HepG2 (cell line): ENCODE measurements around the gene FLOT2. TPM values are rescaled to one million over a fixed set of nuclear protein-coding genes. Genes with fewer than 3 reads are reported as not detected.
A peak's percentile ranks its signal among the peaks of the same experiment; 100 is the strongest.

Source experiments
- CAMTA2 ChIP-seq: sonication (generic); formaldehyde crosslinking; IDR thresholded peaks from 2 replicates; pipeline ENCODE4 v1.4.0; 2020; ENCODE audit warnings: mild to moderate bottlenecking, missing genetic modification reagents, borderline replicate concordance
- DNMT1 ChIP-seq: sonication (generic); formaldehyde crosslinking; IDR thresholded peaks from 2 replicates; pipeline ENCODE4 v1.5.1; 2020; ENCODE audit warnings: mild to moderate bottlenecking, missing genetic modification reagents
- ETV5 ChIP-seq: IDR thresholded peaks from 2 replicates; pipeline ENCODE4 v1.6.1; 2018; ENCODE audit warnings: missing biosample characterization, missing genetic modification reagents, inconsistent platforms, borderline replicate concordance
- HNRNPK ChIP-seq: fragments of 200-400 bp; formaldehyde crosslinking; IDR thresholded peaks from 2 replicates; pipeline ENCODE4 v1.6.1; 2018; ENCODE audit warnings: low read length, low read depth, moderate library complexity, mild to moderate bottlenecking; ENCODE audit not compliant: poor library complexity, severe bottlenecking
- JUND ChIP-seq: sonication (generic); formaldehyde crosslinking; IDR thresholded peaks from 2 replicates; pipeline ENCODE4 v1.8.0; 2022; ENCODE audit warnings: mild to moderate bottlenecking, missing genetic modification reagents
- NRL ChIP-seq: sonication (generic); formaldehyde crosslinking; IDR thresholded peaks from 2 replicates; pipeline ENCODE4 v1.5.0; 2020; ENCODE audit warnings: missing genetic modification reagents, mild to moderate bottlenecking, moderate library complexity, borderline replicate concordance
- POLR2A ChIP-seq, 2 experiments: IDR thresholded peaks; 2 replicates each; pipeline ENCODE4 v1.6.1; 2011; ENCODE audit warnings: low read depth in 2 of 2, low read length in 2 of 2, mild to moderate bottlenecking in 1 of 2, moderate library complexity in 1 of 2; ENCODE audit not compliant: insufficient read depth in 1 of 2
- TAF1 ChIP-seq: sonication (generic); formaldehyde crosslinking; IDR thresholded peaks from 2 replicates; pipeline ENCODE4 v1.4.0; 2020; ENCODE audit warnings: missing genetic modification reagents
- ZNF124 ChIP-seq: sonication (generic); formaldehyde crosslinking; IDR thresholded peaks from 2 replicates; pipeline ENCODE4 v1.4.0; 2020; ENCODE audit warnings: missing genetic modification reagents
- ZNF143 ChIP-seq: sonication (generic); formaldehyde crosslinking; IDR thresholded peaks from 2 replicates; pipeline ENCODE4 v1.4.0; 2020; ENCODE audit warnings: missing genetic modification reagents
- ZNF296 ChIP-seq: sonication (generic); formaldehyde crosslinking; conservative IDR thresholded peaks from 2 replicates; pipeline ENCODE4 v1.5.0; 2020; ENCODE audit warnings: mild to moderate bottlenecking, missing genetic modification reagents
- polyA plus RNA-seq, 8 experiments: library from polyadenylated mRNA; depleted of rRNA in 3 of 8; stranded (reverse) in 7 of 8; unstranded in 1 of 8; fragments of >200 nt; fragmentation: Illumina TruSeq in 4 of 8; extraction: Trizol in 4 of 8; gene quantifications; 2 replicates each; pipeline versions ENCODE4 v1.2.1 to v1.2.3, GENCODE V29; 2011 to 2016; ENCODE audit warnings: low read depth in 4 of 8, missing spikeins in 1 of 8, mixed read lengths in 1 of 8; ENCODE audit not compliant: insufficient read depth in 1 of 8
- total RNA-seq, 5 experiments: library from RNA; depleted of rRNA; stranded (reverse); fragments of >200 nt; fragmentation: Illumina TruSeq; extraction: Trizol; gene quantifications; 2 replicates each; pipeline ENCODE4 v1.2.3, GENCODE V29; 2016; ENCODE audit warnings: low read depth in 1 of 5
- TF ChIP-seq, protein P1 (sequence below): IDR thresholded peaks from 2 replicates; pipeline ENCODE4 v1.4.0; 2020; ENCODE audit warnings: mild to moderate bottlenecking, missing genetic modification reagents
- TF ChIP-seq, protein P2 (sequence below): sonication (generic); formaldehyde crosslinking; IDR thresholded peaks from 2 replicates; pipeline ENCODE4 v1.4.0; 2020; ENCODE audit warnings: low read depth, missing genetic modification reagents
- TF ChIP-seq, protein P3 (sequence below): sonication (generic); formaldehyde crosslinking; IDR thresholded peaks from 2 replicates; pipeline ENCODE4 v1.4.0; 2020; ENCODE audit warnings: missing genetic modification reagents
- TF ChIP-seq, protein P4 (sequence below): sonication (generic); formaldehyde crosslinking; IDR thresholded peaks from 2 replicates; pipeline ENCODE4 v1.4.0; 2020; ENCODE audit warnings: missing genetic modification reagents, mild to moderate bottlenecking, borderline replicate concordance

Gene FLOT2
- total and polyA plus RNA-seq, 2 of the 13 experiments (the other 11 are each of a cell fraction or from before 2014, with no cell fraction given): 54.3 to 54.5 TPM

DNA sequence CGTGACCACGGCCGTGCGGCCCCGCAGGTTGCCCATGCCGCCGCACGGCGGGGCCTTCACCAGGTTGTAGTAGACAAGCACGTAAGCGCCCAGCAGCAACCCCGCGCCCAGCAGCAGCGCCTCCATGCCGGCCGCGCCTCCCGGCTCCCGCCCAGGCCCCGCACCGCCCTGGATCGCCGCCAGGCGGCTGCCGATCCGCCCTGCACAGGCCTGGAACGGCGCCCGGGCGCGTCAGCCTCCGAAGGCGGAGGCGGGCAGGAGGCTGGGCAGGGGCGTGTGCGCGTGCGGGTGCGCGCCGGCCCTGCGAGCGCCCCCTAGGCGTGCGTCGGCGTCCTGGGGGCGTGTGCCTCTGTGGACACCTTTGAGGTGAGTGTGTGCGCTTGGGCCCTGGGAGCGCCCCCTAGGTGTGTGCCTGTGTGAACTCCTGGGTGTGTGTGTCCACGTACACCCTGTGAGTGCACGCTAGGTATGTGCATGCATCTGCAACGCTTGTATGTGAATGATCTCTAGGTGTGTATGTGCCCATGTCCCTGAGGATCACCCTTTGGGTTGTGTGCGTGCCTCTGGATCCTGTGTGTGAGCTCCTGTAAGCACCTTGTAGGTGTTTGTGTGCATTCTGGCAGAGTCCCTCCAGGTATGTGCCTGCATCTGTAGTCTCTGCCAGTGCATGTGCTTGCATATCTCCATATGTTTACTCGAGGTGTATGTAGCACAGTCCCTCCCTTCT is 5.4 kb upstream of the FLOT2 start, which contains the start of gene DHRS13 (continued):
- TF ChIP-seq, protein P1, sequence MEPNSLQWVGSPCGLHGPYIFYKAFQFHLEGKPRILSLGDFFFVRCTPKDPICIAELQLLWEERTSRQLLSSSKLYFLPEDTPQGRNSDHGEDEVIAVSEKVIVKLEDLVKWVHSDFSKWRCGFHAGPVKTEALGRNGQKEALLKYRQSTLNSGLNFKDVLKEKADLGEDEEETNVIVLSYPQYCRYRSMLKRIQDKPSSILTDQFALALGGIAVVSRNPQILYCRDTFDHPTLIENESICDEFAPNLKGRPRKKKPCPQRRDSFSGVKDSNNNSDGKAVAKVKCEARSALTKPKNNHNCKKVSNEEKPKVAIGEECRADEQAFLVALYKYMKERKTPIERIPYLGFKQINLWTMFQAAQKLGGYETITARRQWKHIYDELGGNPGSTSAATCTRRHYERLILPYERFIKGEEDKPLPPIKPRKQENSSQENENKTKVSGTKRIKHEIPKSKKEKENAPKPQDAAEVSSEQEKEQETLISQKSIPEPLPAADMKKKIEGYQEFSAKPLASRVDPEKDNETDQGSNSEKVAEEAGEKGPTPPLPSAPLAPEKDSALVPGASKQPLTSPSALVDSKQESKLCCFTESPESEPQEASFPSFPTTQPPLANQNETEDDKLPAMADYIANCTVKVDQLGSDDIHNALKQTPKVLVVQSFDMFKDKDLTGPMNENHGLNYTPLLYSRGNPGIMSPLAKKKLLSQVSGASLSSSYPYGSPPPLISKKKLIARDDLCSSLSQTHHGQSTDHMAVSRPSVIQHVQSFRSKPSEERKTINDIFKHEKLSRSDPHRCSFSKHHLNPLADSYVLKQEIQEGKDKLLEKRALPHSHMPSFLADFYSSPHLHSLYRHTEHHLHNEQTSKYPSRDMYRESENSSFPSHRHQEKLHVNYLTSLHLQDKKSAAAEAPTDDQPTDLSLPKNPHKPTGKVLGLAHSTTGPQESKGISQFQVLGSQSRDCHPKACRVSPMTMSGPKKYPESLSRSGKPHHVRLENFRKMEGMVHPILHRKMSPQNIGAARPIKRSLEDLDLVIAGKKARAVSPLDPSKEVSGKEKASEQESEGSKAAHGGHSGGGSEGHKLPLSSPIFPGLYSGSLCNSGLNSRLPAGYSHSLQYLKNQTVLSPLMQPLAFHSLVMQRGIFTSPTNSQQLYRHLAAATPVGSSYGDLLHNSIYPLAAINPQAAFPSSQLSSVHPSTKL (CRISPR knock-in tag): peak; percentile 68
- peak; percentile 49; the same call in 1 of the 2 replicates for TF ChIP-seq ZNF143 (CRISPR knock-in tag)
- TF ChIP-seq ZNF124 (CRISPR knock-in tag): peak; percentile 83; the same call in 1 of the 2 replicates
- peak; percentile 43 to 54; a peak in 3 of 4 replicates for TF ChIP-seq POLR2A (IDR thresholded peaks at IDR 0.05; ENCODE audit: insufficient read depth in 1 of 2, low read depth in 2 of 2, low read length in 2 of 2)
- TF ChIP-seq, protein P2, sequence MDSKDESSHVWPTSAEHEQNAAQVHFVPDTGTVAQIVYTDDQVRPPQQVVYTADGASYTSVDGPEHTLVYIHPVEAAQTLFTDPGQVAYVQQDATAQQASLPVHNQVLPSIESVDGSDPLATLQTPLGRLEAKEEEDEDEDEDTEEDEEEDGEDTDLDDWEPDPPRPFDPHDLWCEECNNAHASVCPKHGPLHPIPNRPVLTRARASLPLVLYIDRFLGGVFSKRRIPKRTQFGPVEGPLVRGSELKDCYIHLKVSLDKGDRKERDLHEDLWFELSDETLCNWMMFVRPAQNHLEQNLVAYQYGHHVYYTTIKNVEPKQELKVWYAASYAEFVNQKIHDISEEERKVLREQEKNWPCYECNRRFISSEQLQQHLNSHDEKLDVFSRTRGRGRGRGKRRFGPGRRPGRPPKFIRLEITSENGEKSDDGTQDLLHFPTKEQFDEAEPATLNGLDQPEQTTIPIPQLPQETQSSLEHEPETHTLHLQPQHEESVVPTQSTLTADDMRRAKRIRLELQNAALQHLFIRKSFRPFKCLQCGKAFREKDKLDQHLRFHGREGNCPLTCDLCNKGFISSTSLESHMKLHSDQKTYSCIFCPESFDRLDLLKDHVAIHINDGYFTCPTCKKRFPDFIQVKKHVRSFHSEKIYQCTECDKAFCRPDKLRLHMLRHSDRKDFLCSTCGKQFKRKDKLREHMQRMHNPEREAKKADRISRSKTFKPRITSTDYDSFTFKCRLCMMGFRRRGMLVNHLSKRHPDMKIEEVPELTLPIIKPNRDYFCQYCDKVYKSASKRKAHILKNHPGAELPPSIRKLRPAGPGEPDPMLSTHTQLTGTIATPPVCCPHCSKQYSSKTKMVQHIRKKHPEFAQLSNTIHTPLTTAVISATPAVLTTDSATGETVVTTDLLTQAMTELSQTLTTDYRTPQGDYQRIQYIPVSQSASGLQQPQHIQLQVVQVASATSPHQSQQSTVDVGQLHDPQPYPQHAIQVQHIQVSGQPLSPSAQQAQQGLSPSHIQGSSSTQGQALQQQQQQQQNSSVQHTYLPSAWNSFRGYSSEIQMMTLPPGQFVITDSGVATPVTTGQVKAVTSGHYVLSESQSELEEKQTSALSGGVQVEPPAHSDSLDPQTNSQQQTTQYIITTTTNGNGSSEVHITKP (CRISPR knock-in tag): 0 out of 2 replicates have a peak, but pooled peaks have one; percentile 36
- TF ChIP-seq ETV5: peak; percentile 43; the same call in 1 of the 2 replicates
- no peak for TF ChIP-seq ZNF296
- TF ChIP-seq HNRNPK: peak; percentile 9
- TF ChIP-seq, protein P3, sequence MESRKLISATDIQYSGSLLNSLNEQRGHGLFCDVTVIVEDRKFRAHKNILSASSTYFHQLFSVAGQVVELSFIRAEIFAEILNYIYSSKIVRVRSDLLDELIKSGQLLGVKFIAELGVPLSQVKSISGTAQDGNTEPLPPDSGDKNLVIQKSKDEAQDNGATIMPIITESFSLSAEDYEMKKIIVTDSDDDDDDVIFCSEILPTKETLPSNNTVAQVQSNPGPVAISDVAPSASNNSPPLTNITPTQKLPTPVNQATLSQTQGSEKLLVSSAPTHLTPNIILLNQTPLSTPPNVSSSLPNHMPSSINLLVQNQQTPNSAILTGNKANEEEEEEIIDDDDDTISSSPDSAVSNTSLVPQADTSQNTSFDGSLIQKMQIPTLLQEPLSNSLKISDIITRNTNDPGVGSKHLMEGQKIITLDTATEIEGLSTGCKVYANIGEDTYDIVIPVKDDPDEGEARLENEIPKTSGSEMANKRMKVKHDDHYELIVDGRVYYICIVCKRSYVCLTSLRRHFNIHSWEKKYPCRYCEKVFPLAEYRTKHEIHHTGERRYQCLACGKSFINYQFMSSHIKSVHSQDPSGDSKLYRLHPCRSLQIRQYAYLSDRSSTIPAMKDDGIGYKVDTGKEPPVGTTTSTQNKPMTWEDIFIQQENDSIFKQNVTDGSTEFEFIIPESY (CRISPR knock-in tag): peak; percentile 87
- peak; percentile 88 for TF ChIP-seq JUND (CRISPR knock-in tag)
- TF ChIP-seq NRL (CRISPR knock-in tag): no peak
- peak; percentile 96; the same call in 1 of the 2 replicates for TF ChIP-seq DNMT1 (CRISPR knock-in tag)
- TF ChIP-seq CAMTA2 (CRISPR knock-in tag): peak; percentile 22; the same call in 1 of the 2 replicates
- TF ChIP-seq, protein P4, sequence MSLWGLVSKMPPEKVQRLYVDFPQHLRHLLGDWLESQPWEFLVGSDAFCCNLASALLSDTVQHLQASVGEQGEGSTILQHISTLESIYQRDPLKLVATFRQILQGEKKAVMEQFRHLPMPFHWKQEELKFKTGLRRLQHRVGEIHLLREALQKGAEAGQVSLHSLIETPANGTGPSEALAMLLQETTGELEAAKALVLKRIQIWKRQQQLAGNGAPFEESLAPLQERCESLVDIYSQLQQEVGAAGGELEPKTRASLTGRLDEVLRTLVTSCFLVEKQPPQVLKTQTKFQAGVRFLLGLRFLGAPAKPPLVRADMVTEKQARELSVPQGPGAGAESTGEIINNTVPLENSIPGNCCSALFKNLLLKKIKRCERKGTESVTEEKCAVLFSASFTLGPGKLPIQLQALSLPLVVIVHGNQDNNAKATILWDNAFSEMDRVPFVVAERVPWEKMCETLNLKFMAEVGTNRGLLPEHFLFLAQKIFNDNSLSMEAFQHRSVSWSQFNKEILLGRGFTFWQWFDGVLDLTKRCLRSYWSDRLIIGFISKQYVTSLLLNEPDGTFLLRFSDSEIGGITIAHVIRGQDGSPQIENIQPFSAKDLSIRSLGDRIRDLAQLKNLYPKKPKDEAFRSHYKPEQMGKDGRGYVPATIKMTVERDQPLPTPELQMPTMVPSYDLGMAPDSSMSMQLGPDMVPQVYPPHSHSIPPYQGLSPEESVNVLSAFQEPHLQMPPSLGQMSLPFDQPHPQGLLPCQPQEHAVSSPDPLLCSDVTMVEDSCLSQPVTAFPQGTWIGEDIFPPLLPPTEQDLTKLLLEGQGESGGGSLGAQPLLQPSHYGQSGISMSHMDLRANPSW (CRISPR knock-in tag): no peak
- peak; percentile 39; the same call in 1 of the 2 replicates for TF ChIP-seq TAF1 (CRISPR knock-in tag)
